IMR-90 (cell line): Measurements from ENCODE around the gene CTF1. TPM values are rescaled to one million over a fixed set of nuclear protein-coding genes. Genes with fewer than 3 reads are reported as not detected.

Source experiments
- ATAC-seq: fragments of 200-7000 bp; cut with Tn5 transposase; 2 replicates; pipeline ENCODE4 v1.9.1; 2020; ENCODE audit warnings: low read depth, mild to moderate bottlenecking, moderate library complexity
- BruUV-seq: library from RNA; stranded (reverse); fragments of 400-500 nt; replicated peaks from 2 replicates; lab custom pipeline; 2021; lab: Mats Ljungman, UMichigan
- CTCF ChIA-PET: fragments of 300-600 bp; formaldehyde crosslinking; extraction: SDS; loops from one replicate; lab custom pipeline; 2021; ENCODE audit warnings: antibody characterized with exemption; lab: Yijun Ruan, JAX
- POLR2A ChIA-PET: fragments of 300-600 bp; sonication (Branson Sonifier 250); formaldehyde crosslinking; loops from one replicate; lab custom pipeline; 2022; ENCODE audit warnings: antibody characterized with exemption; ENCODE audit not compliant: unreplicated experiment; lab: Charles Lee
- DNase-seq: peaks from one replicate; pipeline ENCODE4 v3.0.0; 2013
- H2AFZ ChIP-seq: replicated peaks from 2 replicates; pipeline ENCODE3; 2013; ENCODE audit warnings: low read length, mild to moderate bottlenecking; ENCODE audit not compliant: poor library complexity
- H2AK5ac ChIP-seq: 2 replicates; pipeline ENCODE4 v1.6.1; 2013; ENCODE audit warnings: low read depth, low read length, inconsistent platforms
- H2AK9ac ChIP-seq: replicated peaks from 2 replicates; pipeline ENCODE3; 2013; ENCODE audit warnings: mild to moderate bottlenecking, low read depth, low read length, moderate library complexity; ENCODE audit not compliant: poor library complexity
- H2BK120ac ChIP-seq: 2 replicates; pipeline ENCODE4 v1.6.1; 2013; ENCODE audit warnings: low read depth, low read length, inconsistent platforms
- H2BK15ac ChIP-seq: 3 replicates; pipeline ENCODE4 v1.6.1; 2013; ENCODE audit warnings: low read depth, low read length, inconsistent platforms
- H2BK20ac ChIP-seq: 2 replicates; pipeline ENCODE4 v1.6.1; 2013; ENCODE audit warnings: low read depth, mild to moderate bottlenecking, inconsistent platforms, low read length, moderate library complexity
- H2BK5ac ChIP-seq: 2 replicates; pipeline ENCODE4 v1.6.1; 2013; ENCODE audit warnings: mild to moderate bottlenecking, low read depth, low read length, inconsistent platforms; ENCODE audit not compliant: poor library complexity, severe bottlenecking
- H3K14ac ChIP-seq: replicated peaks from 2 replicates; pipeline ENCODE4 v1.6.1; 2013; ENCODE audit warnings: low read depth, low read length, inconsistent platforms
- H3K18ac ChIP-seq: 2 replicates; pipeline ENCODE4 v1.6.1; 2013; ENCODE audit warnings: low read depth, low read length, control low read depth
- H3K23ac ChIP-seq: 2 replicates; pipeline ENCODE4 v1.6.1; 2013; ENCODE audit warnings: low read depth, low read length, inconsistent platforms
- H3K27ac ChIP-seq: 2 replicates; pipeline ENCODE4 v1.5.1; 2013; ENCODE audit warnings: mild to moderate bottlenecking, control low read depth, low read length; ENCODE audit not compliant: insufficient read depth
- H3K27me3 ChIP-seq: 2 replicates; pipeline ENCODE4 v1.6.1; 2013; ENCODE audit warnings: low read length; ENCODE audit not compliant: control insufficient read depth, insufficient read depth
- H3K36me3 ChIP-seq: 2 replicates; pipeline ENCODE4 v1.6.1; 2013; ENCODE audit warnings: low read length, mixed read lengths; ENCODE audit not compliant: control insufficient read depth, insufficient read depth
- H3K4ac ChIP-seq: 2 replicates; pipeline ENCODE4 v1.6.1; 2013; ENCODE audit warnings: low read depth, low read length, inconsistent platforms
- H3K4me1 ChIP-seq: 2 replicates; pipeline ENCODE4 v1.6.1; 2013; ENCODE audit warnings: low read length, mixed read lengths; ENCODE audit not compliant: control insufficient read depth, insufficient read depth
- H3K4me2 ChIP-seq: 2 replicates; pipeline ENCODE4 v1.6.1; 2013; ENCODE audit warnings: low read depth, mild to moderate bottlenecking, control low read depth, low read length, moderate library complexity
- H3K4me3 ChIP-seq: 2 replicates; pipeline ENCODE4 v1.5.1; 2013; ENCODE audit warnings: low read depth, mild to moderate bottlenecking, control low read depth, low read length, moderate library complexity; ENCODE audit not compliant: insufficient read depth
- H3K56ac ChIP-seq: 2 replicates; pipeline ENCODE4 v1.6.1; 2013; ENCODE audit warnings: low read length, inconsistent platforms; ENCODE audit not compliant: insufficient read depth; ENCODE audit errors: extremely low read depth
- H3K79me1 ChIP-seq, 2 experiments: 2 replicates each; pipeline ENCODE4 v1.6.1; 2013; ENCODE audit warnings: low read length in 2 of 2, inconsistent platforms in 1 of 2, low read depth in 1 of 2
- H3K9ac ChIP-seq: 2 replicates; pipeline ENCODE4 v1.6.1; 2013; ENCODE audit warnings: low read depth, low read length, control low read depth
- H3K9me1 ChIP-seq: 2 replicates; pipeline ENCODE4 v1.6.1; 2013; ENCODE audit warnings: low read length, inconsistent platforms; ENCODE audit not compliant: insufficient read depth
- H3K9me3 ChIP-seq: 2 replicates; pipeline ENCODE4 v1.6.1; 2013; ENCODE audit warnings: low read length; ENCODE audit not compliant: control insufficient read depth, insufficient read depth
- H4K20me1 ChIP-seq: 2 replicates; pipeline ENCODE4 v1.6.1; 2013; ENCODE audit warnings: low read length, inconsistent platforms; ENCODE audit not compliant: insufficient read depth
- H4K5ac ChIP-seq: 2 replicates; pipeline ENCODE4 v1.6.1; 2013; ENCODE audit warnings: mild to moderate bottlenecking, low read depth, low read length, control low read depth
- H4K8ac ChIP-seq, 2 experiments: 2 replicates each; pipeline ENCODE4 v1.6.1; 2013; ENCODE audit warnings: low read depth in 2 of 2, low read length in 2 of 2, control low read depth in 1 of 2, inconsistent platforms in 1 of 2
- H4K91ac ChIP-seq: 2 replicates; pipeline ENCODE4 v1.6.1; 2013; ENCODE audit warnings: low read depth, low read length, inconsistent platforms; ENCODE audit not compliant: insufficient read depth
- MAFK ChIP-seq: IDR thresholded peaks from 2 replicates; pipeline ENCODE4 v1.6.1; 2012; ENCODE audit warnings: low read depth, low read length, improper control_type of control experiment
- WGBS, 2 experiments: methylation state at CpG; one replicate each; pipeline versions ENCODE4 v1.1.5 to v1.1.7; 2013; ENCODE audit warnings: missing lambda C conversion rate in 2 of 2; ENCODE audit not compliant: insufficient read length in 1 of 2; ENCODE audit errors: extremely low coverage in 2 of 2; 5-methylcytosine and 5-hydroxymethylcytosine counted together
- dilution Hi-C: fragments of 300-500 bp; cut with HindIII; formaldehyde crosslinking; loops from one replicate; pipeline ENCODE4 v1.14.3; 2018; ENCODE audit warnings: low sequenced_read_pairs; ENCODE audit not compliant: unreplicated experiment
- in situ Hi-C: fragments of 300-500 bp; cut with MboI; formaldehyde crosslinking; loops from 3 replicates; pipeline ENCODE4 v1.14.3; 2019; ENCODE audit warnings: low sequenced_read_pairs, inconsistent platforms, mixed read lengths
- intact Hi-C: fragments of 100-400 bp; cut with micrococcal nuclease; formaldehyde crosslinking; loops from 2 replicates; pipeline ENCODE4 v1.10.0; 2022
- polyA plus RNA-seq, 3 experiments: library from polyadenylated mRNA; depleted of rRNA; stranded (reverse); fragments of >200 nt; gene quantifications; 2 replicates each; pipeline ENCODE4 v1.2.3, GENCODE V29; 2012; ENCODE audit warnings: low replicate concordance in 1 of 3
- total RNA-seq: library from RNA; depleted of rRNA; stranded (reverse); fragments of >200 nt; gene quantifications from 2 replicates; pipeline ENCODE4 v1.2.3, GENCODE V29; 2012
- TF ChIP-seq, protein P1 (sequence below): fragments of 150-350 bp; IDR thresholded peaks from 2 replicates; pipeline ENCODE4 v1.6.1; 2016; ENCODE audit warnings: low read depth, mild to moderate bottlenecking, low read length, moderate library complexity, borderline replicate concordance

Gene CTF1
- total and polyA plus RNA-seq, 2 of the 4 experiments (the other 2 are of a cell fraction): 0.18 to 12.9 TPM

- H3K27me3 ChIP-seq: no peaks in the 10 kb centered on the region
- peak; percentile 41 for ATAC-seq
- no peaks in the 10 kb centered on the region for H3K9me3 ChIP-seq
- intact Hi-C loops (no loop called here), dilution Hi-C loops (no loop called here), in situ Hi-C loops (no loop called here)
- no TSS peak for BruUV-seq
- H3K4me2 ChIP-seq: peak overlapping the region; percentile 87
- peak overlapping the region; percentile 92 for H2BK120ac ChIP-seq
- peak; percentile 28; the same call in 1 of the 2 replicates for TF ChIP-seq MAFK
- TF ChIP-seq, protein P1, sequence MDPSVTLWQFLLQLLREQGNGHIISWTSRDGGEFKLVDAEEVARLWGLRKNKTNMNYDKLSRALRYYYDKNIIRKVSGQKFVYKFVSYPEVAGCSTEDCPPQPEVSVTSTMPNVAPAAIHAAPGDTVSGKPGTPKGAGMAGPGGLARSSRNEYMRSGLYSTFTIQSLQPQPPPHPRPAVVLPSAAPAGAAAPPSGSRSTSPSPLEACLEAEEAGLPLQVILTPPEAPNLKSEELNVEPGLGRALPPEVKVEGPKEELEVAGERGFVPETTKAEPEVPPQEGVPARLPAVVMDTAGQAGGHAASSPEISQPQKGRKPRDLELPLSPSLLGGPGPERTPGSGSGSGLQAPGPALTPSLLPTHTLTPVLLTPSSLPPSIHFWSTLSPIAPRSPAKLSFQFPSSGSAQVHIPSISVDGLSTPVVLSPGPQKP: no peak
- H3K36me3 ChIP-seq: peaks cover 2% of the 10 kb centered on the region; the same call in 1 of the 2 replicates
- peaks cover 25% of the 10 kb centered on the region for H3K4me1 ChIP-seq
- peaks cover 29% of the 10 kb centered on the region for H3K9me1 ChIP-seq
- POLR2A ChIA-PET: interaction anchor here (2.1 kb wide), 1 partner anchor 9 kb away, joined by 21 read pairs; no protein-coding TSS in a partner anchor
- peak overlapping the region; percentile 91 for H3K9ac ChIP-seq
- H2BK5ac ChIP-seq: peak overlapping the region; percentile 98
- 0 out of 2 replicates have a peak, but pooled peaks cover 5% of the 10 kb centered on the region for H4K20me1 ChIP-seq
- WGBS, 2 experiments: 9% methylated on average over 13 of the region's 31 CpGs; no CpG with 5 or more reads in 1 of the 2 experiments
- peak overlapping the region; percentile 94 for H3K14ac ChIP-seq
- H2AK9ac ChIP-seq: peak overlapping the region; percentile 100
- H3K23ac ChIP-seq: peak overlapping the region; percentile 85
- peak overlapping the region; percentile 98 for H2AFZ ChIP-seq
- H2BK20ac ChIP-seq: no peak overlapping the region
- H2AK5ac ChIP-seq: peak overlapping the region; percentile 60
- peak overlapping the region; percentile 96 to 98 for H4K8ac ChIP-seq
- H2BK15ac ChIP-seq: peak overlapping the region; percentile 58; the same call in 2 of the 3 replicates
- peak overlapping the region; percentile 62 for H3K4me3 ChIP-seq
- peak overlapping the region; percentile 66 for H4K5ac ChIP-seq
- peak overlapping the region; percentile 90 for H4K91ac ChIP-seq
- peak overlapping the region; percentile 99 for H3K27ac ChIP-seq
- CTCF ChIA-PET: interaction anchor here (0.6 kb wide), 1 partner anchor 28 kb away, joined by 4 read pairs; no protein-coding TSS in a partner anchor
- peak overlapping the region; percentile 97 for H3K4ac ChIP-seq
- H3K79me1 ChIP-seq: peaks cover 12 to 52% of the 10 kb centered on the region in 2 experiments; a peak in 3 of 4 replicates
- H3K56ac ChIP-seq: peak overlapping the region; percentile 74
- peak overlapping the region; percentile 90 for H3K18ac ChIP-seq
- peak; percentile 87 for DNase-seq
Observed at GRCh38 chr16:30896889-30897733, 697 bp downstream of the CTF1 start.
